GM23338 (cell line): ENCODE measurements around the gene SYNE3. TPM values are rescaled to one million over a fixed set of nuclear protein-coding genes. Genes with fewer than 3 reads are reported as not detected.

Experiments
- ATAC-seq: fragments of 200-7000 bp; cut with Tn5 transposase; 3 replicates; pipeline ENCODE4 v1.9.1; 2020
- DNase-seq: peaks from one replicate; pipeline ENCODE4 v3.0.0-alpha.2; 2015; ENCODE audit warnings: low spot score
- H2AFZ ChIP-seq: fragments of 200-600 bp; sonication (generic); 2 replicates; pipeline ENCODE4 v1.8.0; 2016; ENCODE audit warnings: antibody characterized with exemption, mild to moderate bottlenecking, moderate library complexity
- H3F3A ChIP-seq: fragments of 200-600 bp; sonication (generic); replicated peaks from 2 replicates; pipeline ENCODE4 v1.8.0; 2017; ENCODE audit warnings: antibody characterized with exemption, mixed run types, low read depth
- H3K27ac ChIP-seq: fragments of 200-600 bp; sonication (generic); 2 replicates; pipeline ENCODE4 v1.6.1; 2016; ENCODE audit warnings: low read depth
- H3K27me3 ChIP-seq: fragments of 200-600 bp; sonication (generic); 2 replicates; pipeline ENCODE4 v1.8.0; 2016; ENCODE audit warnings: mild to moderate bottlenecking, mixed run types, moderate library complexity; ENCODE audit not compliant: insufficient read depth
- H3K36me3 ChIP-seq: fragments of 200-600 bp; sonication (generic); 2 replicates; pipeline ENCODE4 v1.8.0; 2016; ENCODE audit warnings: mild to moderate bottlenecking; ENCODE audit not compliant: insufficient read depth
- H3K4me1 ChIP-seq: fragments of 200-600 bp; sonication (generic); 2 replicates; pipeline ENCODE4 v1.8.0; 2016; ENCODE audit warnings: mild to moderate bottlenecking, moderate library complexity; ENCODE audit not compliant: insufficient read depth
- H3K4me2 ChIP-seq: fragments of 200-600 bp; sonication (generic); 2 replicates; pipeline ENCODE4 v1.7.1; 2017; ENCODE audit warnings: mixed run types
- H3K4me3 ChIP-seq: fragments of 200-600 bp; sonication (generic); 2 replicates; pipeline ENCODE4 v1.6.1; 2016; ENCODE audit warnings: mixed run types
- H3K79me2 ChIP-seq: fragments of 200-600 bp; sonication (generic); replicated peaks from 2 replicates; pipeline ENCODE4 v1.8.0; 2017; ENCODE audit warnings: mild to moderate bottlenecking; ENCODE audit not compliant: insufficient read depth
- H3K9me2 ChIP-seq: fragments of 200-600 bp; sonication (generic); 2 replicates; pipeline ENCODE4 v1.8.0; 2017; ENCODE audit not compliant: insufficient read depth
- H4K20me1 ChIP-seq: fragments of 200-600 bp; sonication (generic); replicated peaks from 2 replicates; pipeline ENCODE4 v1.8.0; 2017; ENCODE audit warnings: mild to moderate bottlenecking; ENCODE audit not compliant: insufficient read depth
- H3K27ac Mint-ChIP-seq: 2 replicates; pipeline ENCODE4 v1.8.0; 2020; ENCODE audit warnings: inconsistent platforms, mild to moderate bottlenecking, moderate library complexity, mixed read lengths
- H3K27me3 Mint-ChIP-seq: 3 replicates; pipeline ENCODE4 v1.8.0; 2022; ENCODE audit warnings: low read depth, mild to moderate bottlenecking, moderate library complexity, mixed read lengths, inconsistent platforms; ENCODE audit not compliant: insufficient read depth, poor library complexity
- H3K36me3 Mint-ChIP-seq: 3 replicates; pipeline ENCODE4 v1.8.0; 2021; ENCODE audit warnings: low read depth, mild to moderate bottlenecking, inconsistent platforms, moderate library complexity, mixed read lengths
- H3K4me1 Mint-ChIP-seq: 3 replicates; pipeline ENCODE4 v1.8.0; 2020; ENCODE audit warnings: mild to moderate bottlenecking, inconsistent platforms, mixed read lengths
- H3K4me3 Mint-ChIP-seq: 3 replicates; pipeline ENCODE4 v1.8.0; 2021; ENCODE audit warnings: moderate library complexity, mild to moderate bottlenecking, inconsistent platforms, mixed read lengths
- H3K9me3 Mint-ChIP-seq: 3 replicates; pipeline ENCODE4 v1.8.0; 2020; ENCODE audit warnings: moderate library complexity, mild to moderate bottlenecking, inconsistent platforms, mixed read lengths
- CREB1 ChIP-seq: fragments of 250-450 bp; sonication (Bioruptor Pico); IDR thresholded peaks from 2 replicates; pipeline ENCODE4 v1.5.0; 2020; ENCODE audit warnings: low read depth, mild to moderate bottlenecking, moderate library complexity
- EZH2 ChIP-seq: fragments of 200-600 bp; sonication (generic); IDR thresholded peaks from one replicate; pipeline ENCODE4 v1.8.0; 2017; ENCODE audit warnings: antibody characterized with exemption, mild to moderate bottlenecking, low read depth; ENCODE audit not compliant: unreplicated experiment
- EZH2phosphoT487 ChIP-seq: fragments of 200-600 bp; sonication (generic); IDR thresholded peaks from one replicate; pipeline ENCODE4 v1.8.1; 2018; ENCODE audit warnings: antibody characterized with exemption; ENCODE audit not compliant: unreplicated experiment
- JUNB ChIP-seq: IDR thresholded peaks from one replicate; pipeline ENCODE4 v1.6.1; 2016; ENCODE audit warnings: antibody characterized with exemption; ENCODE audit not compliant: unreplicated experiment
- NANOG ChIP-seq: IDR thresholded peaks from 2 replicates; pipeline ENCODE4 v1.6.1; 2016; ENCODE audit warnings: antibody characterized with exemption, borderline replicate concordance
- POLR2AphosphoS5 ChIP-seq: IDR thresholded peaks from 2 replicates; pipeline ENCODE4 v1.6.1; 2016; ENCODE audit warnings: antibody characterized with exemption, low read depth
- STAT1 ChIP-seq: IDR thresholded peaks from one replicate; pipeline ENCODE4 v1.6.1; 2016; ENCODE audit warnings: antibody characterized with exemption; ENCODE audit not compliant: unreplicated experiment
- ZNF114 ChIP-seq: fragments of 250-450 bp; sonication (Bioruptor Pico); IDR thresholded peaks from 2 replicates; pipeline ENCODE4 v1.5.0; 2020; ENCODE audit warnings: mild to moderate bottlenecking, moderate library complexity
- ZNF331 ChIP-seq: fragments of 250-450 bp; sonication (Bioruptor Pico); IDR thresholded peaks from 2 replicates; pipeline ENCODE4 v1.5.0; 2020; ENCODE audit warnings: low read depth, mild to moderate bottlenecking, moderate library complexity
- polyA plus RNA-seq: library from polyadenylated mRNA; unstranded; fragments of >200 nt; fragmentation: Nextera tagmentation; extraction: Ambion mirVana; gene quantifications from 2 replicates; pipeline ENCODE4 v1.2.1, GENCODE V29; 2016
- total RNA-seq: library from RNA; depleted of rRNA; stranded (reverse); fragments of >200 nt; shearing (Covaris generic); gene quantifications from 2 replicates; pipeline ENCODE4 v1.2.3, GENCODE V29; 2014
- TF ChIP-seq, protein P1 (sequence below): fragments of 250-450 bp; sonication (Bioruptor Pico); IDR thresholded peaks from 2 replicates; pipeline ENCODE4 v1.5.0; 2020; ENCODE audit warnings: mild to moderate bottlenecking, moderate library complexity
- TF ChIP-seq, protein P2 (sequence below): IDR thresholded peaks from 2 replicates; pipeline ENCODE4 v1.6.1; 2016; ENCODE audit warnings: antibody characterized with exemption
- TF ChIP-seq, protein P3 (sequence below): IDR thresholded peaks from one replicate; pipeline ENCODE4 v1.6.1; 2018; ENCODE audit warnings: antibody characterized with exemption; ENCODE audit not compliant: unreplicated experiment

Gene SYNE3
- total and polyA plus RNA-seq, 2 experiments from 2014 or later: 0.02 to 0.03 TPM

DNA sequence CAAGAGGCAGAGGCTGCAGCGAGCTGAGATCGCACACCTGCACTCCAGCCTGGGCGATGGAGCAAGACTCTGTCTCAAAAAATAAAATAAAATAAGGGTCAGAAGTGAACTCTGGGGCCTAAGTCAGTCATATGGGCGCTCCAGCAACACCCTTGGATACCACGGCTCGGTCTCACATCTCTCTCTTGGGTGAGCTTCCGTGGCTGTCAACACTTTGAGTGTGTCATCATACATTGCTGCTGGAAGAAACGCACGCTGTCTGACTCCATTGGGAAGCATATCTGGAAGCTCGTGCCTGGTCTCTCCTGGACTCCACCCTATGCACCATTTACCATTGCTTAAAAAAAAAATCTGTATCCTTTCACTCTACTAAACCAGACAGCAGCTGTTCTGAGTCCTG, 38.6 kb upstream of the SYNE3 start:
- Mint-ChIP-seq H3K4me3 (no peak overlapping the region), H3K27ac (no peak overlapping the region), H3K36me3 (peaks cover under 1% of the 10 kb centered on the region; the same call in 2 of the 3 replicates), H3K27me3 (peaks cover 17% of the 10 kb centered on the region), H3K9me3 (no peaks in the 10 kb centered on the region; the same call in 2 of the 3 replicates), H3K4me1 (peaks cover 9% of the 10 kb centered on the region)
- H3K4me3 ChIP-seq: no peak overlapping the region
- H3K79me2 ChIP-seq: no peaks in the 10 kb centered on the region
- H3K4me1 ChIP-seq: no peaks in the 10 kb centered on the region
- peaks cover 7% of the 10 kb centered on the region; the same call in 1 of the 2 replicates for H4K20me1 ChIP-seq
- H3K36me3 ChIP-seq: no peaks in the 10 kb centered on the region
- no peak overlapping the region for H3K27ac ChIP-seq
- DNase-seq (no peak), ATAC-seq (no peak)
- H3K9me2 ChIP-seq: no peaks in the 10 kb centered on the region
- no peak for TF ChIP-seq ZNF331 (CRISPR knock-in tag)
- H2AFZ ChIP-seq: no peak overlapping the region
- H3K4me2 ChIP-seq: no peak overlapping the region
- peaks cover 28% of the 10 kb centered on the region for H3K27me3 ChIP-seq
- H3F3A ChIP-seq: no peaks in the 10 kb centered on the region

DNA sequence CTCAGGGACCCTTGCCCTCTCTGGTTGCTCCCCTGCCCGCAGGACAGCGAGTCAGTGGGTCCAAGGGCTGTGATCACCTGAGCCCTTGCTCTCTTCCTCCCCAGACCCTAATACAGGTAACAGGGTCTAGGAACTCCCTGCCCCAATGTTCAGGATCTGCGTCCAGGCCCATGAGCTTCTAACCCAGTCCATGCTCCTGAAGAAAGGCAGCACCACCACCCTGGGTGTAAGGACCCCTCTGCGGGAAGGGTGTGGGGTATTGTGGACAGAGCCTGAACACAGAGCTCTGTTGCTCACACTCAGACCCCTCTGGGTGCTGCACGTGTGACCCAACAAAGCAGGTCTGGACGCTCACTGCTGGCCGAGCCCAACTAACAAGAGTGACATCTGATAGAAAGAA, 36.7 kb upstream of the SYNE3 start:
- no peaks in the 10 kb centered on the region for H3K4me1 ChIP-seq
- no peaks in the 10 kb centered on the region for H3K79me2 ChIP-seq
- Mint-ChIP-seq H3K36me3 (peaks cover 16% of the 10 kb centered on the region; the same call in 2 of the 3 replicates), H3K4me1 (peaks cover 9% of the 10 kb centered on the region), H3K27ac (no peak overlapping the region), H3K4me3 (no peak overlapping the region), H3K27me3 (peaks cover 18% of the 10 kb centered on the region), H3K9me3 (no peaks in the 10 kb centered on the region; the same call in 1 of the 3 replicates)
- no peaks in the 10 kb centered on the region for H3F3A ChIP-seq
- H3K4me2 ChIP-seq: no peak overlapping the region
- no peak for ATAC-seq
- H2AFZ ChIP-seq: no peak overlapping the region
- no peak overlapping the region for H3K27ac ChIP-seq
- H4K20me1 ChIP-seq: peaks cover 12% of the 10 kb centered on the region; the same call in 1 of the 2 replicates
- H3K36me3 ChIP-seq: no peaks in the 10 kb centered on the region
- peaks cover 21% of the 10 kb centered on the region for H3K27me3 ChIP-seq
- H3K4me3 ChIP-seq: no peak overlapping the region
- no peak for DNase-seq
- no peaks in the 10 kb centered on the region for H3K9me2 ChIP-seq
- TF ChIP-seq POLR2AphosphoS5 (no peak), STAT1 (no peak), EZH2phosphoT487 (no peak), ZNF331 (CRISPR knock-in tag) (no peak), EZH2 (no peak), CREB1 (no peak), NANOG (no peak), ZNF114 (CRISPR knock-in tag) (no peak), JUNB (no peak)
- TF ChIP-seq, protein P1, sequence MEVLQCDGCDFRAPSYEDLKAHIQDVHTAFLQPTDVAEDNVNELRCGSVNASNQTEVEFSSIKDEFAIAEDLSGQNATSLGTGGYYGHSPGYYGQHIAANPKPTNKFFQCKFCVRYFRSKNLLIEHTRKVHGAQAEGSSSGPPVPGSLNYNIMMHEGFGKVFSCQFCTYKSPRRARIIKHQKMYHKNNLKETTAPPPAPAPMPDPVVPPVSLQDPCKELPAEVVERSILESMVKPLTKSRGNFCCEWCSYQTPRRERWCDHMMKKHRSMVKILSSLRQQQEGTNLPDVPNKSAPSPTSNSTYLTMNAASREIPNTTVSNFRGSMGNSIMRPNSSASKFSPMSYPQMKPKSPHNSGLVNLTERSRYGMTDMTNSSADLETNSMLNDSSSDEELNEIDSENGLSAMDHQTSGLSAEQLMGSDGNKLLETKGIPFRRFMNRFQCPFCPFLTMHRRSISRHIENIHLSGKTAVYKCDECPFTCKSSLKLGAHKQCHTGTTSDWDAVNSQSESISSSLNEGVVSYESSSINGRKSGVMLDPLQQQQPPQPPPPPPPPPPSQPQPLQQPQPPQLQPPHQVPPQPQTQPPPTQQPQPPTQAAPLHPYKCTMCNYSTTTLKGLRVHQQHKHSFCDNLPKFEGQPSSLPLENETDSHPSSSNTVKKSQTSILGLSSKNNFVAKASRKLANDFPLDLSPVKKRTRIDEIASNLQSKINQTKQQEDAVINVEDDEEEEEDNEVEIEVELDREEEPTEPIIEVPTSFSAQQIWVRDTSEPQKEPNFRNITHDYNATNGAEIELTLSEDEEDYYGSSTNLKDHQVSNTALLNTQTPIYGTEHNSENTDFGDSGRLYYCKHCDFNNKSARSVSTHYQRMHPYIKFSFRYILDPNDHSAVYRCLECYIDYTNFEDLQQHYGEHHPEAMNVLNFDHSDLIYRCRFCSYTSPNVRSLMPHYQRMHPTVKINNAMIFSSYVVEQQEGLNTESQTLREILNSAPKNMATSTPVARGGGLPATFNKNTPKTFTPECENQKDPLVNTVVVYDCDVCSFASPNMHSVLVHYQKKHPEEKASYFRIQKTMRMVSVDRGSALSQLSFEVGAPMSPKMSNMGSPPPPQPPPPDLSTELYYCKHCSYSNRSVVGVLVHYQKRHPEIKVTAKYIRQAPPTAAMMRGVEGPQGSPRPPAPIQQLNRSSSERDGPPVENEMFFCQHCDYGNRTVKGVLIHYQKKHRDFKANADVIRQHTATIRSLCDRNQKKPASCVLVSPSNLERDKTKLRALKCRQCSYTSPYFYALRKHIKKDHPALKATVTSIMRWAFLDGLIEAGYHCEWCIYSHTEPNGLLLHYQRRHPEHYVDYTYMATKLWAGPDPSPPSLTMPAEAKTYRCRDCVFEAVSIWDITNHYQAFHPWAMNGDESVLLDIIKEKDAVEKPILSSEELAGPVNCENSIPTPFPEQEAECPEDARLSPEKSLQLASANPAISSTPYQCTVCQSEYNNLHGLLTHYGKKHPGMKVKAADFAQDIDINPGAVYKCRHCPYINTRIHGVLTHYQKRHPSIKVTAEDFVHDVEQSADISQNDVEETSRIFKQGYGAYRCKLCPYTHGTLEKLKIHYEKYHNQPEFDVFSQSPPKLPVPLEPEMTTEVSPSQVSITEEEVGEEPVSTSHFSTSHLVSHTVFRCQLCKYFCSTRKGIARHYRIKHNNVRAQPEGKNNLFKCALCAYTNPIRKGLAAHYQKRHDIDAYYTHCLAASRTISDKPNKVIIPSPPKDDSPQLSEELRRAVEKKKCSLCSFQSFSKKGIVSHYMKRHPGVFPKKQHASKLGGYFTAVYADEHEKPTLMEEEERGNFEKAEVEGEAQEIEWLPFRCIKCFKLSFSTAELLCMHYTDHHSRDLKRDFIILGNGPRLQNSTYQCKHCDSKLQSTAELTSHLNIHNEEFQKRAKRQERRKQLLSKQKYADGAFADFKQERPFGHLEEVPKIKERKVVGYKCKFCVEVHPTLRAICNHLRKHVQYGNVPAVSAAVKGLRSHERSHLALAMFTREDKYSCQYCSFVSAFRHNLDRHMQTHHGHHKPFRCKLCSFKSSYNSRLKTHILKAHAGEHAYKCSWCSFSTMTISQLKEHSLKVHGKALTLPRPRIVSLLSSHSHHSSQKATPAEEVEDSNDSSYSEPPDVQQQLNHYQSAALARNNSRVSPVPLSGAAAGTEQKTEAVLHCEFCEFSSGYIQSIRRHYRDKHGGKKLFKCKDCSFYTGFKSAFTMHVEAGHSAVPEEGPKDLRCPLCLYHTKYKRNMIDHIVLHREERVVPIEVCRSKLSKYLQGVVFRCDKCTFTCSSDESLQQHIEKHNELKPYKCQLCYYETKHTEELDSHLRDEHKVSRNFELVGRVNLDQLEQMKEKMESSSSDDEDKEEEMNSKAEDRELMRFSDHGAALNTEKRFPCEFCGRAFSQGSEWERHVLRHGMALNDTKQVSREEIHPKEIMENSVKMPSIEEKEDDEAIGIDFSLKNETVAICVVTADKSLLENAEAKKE (CRISPR knock-in tag): no peak
- TF ChIP-seq, protein P2, sequence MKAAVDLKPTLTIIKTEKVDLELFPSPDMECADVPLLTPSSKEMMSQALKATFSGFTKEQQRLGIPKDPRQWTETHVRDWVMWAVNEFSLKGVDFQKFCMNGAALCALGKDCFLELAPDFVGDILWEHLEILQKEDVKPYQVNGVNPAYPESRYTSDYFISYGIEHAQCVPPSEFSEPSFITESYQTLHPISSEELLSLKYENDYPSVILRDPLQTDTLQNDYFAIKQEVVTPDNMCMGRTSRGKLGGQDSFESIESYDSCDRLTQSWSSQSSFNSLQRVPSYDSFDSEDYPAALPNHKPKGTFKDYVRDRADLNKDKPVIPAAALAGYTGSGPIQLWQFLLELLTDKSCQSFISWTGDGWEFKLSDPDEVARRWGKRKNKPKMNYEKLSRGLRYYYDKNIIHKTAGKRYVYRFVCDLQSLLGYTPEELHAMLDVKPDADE: no peak
- TF ChIP-seq, protein P3, sequence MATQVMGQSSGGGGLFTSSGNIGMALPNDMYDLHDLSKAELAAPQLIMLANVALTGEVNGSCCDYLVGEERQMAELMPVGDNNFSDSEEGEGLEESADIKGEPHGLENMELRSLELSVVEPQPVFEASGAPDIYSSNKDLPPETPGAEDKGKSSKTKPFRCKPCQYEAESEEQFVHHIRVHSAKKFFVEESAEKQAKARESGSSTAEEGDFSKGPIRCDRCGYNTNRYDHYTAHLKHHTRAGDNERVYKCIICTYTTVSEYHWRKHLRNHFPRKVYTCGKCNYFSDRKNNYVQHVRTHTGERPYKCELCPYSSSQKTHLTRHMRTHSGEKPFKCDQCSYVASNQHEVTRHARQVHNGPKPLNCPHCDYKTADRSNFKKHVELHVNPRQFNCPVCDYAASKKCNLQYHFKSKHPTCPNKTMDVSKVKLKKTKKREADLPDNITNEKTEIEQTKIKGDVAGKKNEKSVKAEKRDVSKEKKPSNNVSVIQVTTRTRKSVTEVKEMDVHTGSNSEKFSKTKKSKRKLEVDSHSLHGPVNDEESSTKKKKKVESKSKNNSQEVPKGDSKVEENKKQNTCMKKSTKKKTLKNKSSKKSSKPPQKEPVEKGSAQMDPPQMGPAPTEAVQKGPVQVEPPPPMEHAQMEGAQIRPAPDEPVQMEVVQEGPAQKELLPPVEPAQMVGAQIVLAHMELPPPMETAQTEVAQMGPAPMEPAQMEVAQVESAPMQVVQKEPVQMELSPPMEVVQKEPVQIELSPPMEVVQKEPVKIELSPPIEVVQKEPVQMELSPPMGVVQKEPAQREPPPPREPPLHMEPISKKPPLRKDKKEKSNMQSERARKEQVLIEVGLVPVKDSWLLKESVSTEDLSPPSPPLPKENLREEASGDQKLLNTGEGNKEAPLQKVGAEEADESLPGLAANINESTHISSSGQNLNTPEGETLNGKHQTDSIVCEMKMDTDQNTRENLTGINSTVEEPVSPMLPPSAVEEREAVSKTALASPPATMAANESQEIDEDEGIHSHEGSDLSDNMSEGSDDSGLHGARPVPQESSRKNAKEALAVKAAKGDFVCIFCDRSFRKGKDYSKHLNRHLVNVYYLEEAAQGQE: no peak
